ENCODE measurements around the gene CLASP1.

- TF ChIP-seq CTCF (IDR thresholded peaks at IDR 0.05; ENCODE audit: low read length) (no peak), EZH2 (IDR thresholded peaks at IDR 0.05; ENCODE audit: borderline replicate concordance, low read length) (no peak)
These were observed 353.2 kb downstream of the CLASP1 start for GRCh38 chr2:121295911-121296650.

All from OCI-LY1 (cell line).